ENCODE measurements around the gene FERMT1.

FERMT1 gene

DNA sequence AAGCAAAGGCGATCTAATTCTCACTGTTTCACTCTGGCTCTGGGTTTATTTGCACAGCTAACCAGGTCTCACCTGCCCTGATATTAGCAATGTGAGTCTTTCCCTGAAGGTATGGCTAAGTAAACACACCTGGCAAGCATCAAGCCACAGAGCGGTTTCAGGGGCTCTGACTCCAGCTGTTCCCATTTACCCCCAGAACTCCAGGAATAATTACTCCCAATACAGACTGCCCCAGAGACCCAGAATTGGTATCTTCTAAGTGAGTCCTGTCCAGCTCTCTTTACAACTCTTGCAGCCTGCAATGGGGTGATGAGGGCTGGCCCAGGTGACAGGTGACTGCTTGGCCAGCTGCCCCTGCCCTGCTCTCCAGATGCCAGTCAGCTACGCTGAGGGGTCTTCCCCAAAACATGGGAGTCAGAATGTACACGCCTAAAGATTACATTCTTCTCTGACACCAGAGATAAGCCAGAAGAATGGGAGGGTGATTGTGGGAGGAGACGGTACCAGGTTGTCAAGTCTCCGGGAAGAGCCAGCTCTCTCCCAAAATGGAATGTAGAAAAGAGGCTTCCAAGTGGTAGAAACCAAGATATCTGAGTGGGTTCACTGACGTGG is 64.0 kb downstream of the FERMT1 start:
- H3K4me2 ChIP-seq (ENCODE audit: insufficient read depth, low read length) = no peak overlapping the region
- no peaks in the 10 kb centered on the region for H3K36me3 ChIP-seq (ENCODE audit: insufficient read depth, low read length)
- H3K9me3 ChIP-seq (ENCODE audit: insufficient read depth, low read length, severe bottlenecking) = no peaks in the 10 kb centered on the region
- no peak for DNase-seq
- H3K4me1 ChIP-seq (ENCODE audit: insufficient read depth, low read length) = peaks cover 3% of the 10 kb centered on the region; the same call in 1 of the 2 replicates
- no peaks in the 10 kb centered on the region for H4K20me1 ChIP-seq (ENCODE audit: insufficient read depth, low read length)
- no peaks in the 10 kb centered on the region for H3K79me2 ChIP-seq (ENCODE audit: insufficient read depth, low read length)
- H3K9ac ChIP-seq (ENCODE audit: low read depth, low read length) = no peak overlapping the region
- no peak overlapping the region for H3K4me3 ChIP-seq (ENCODE audit: low read depth in 1 of 2, low read length in 2 of 2)
- no peaks in the 10 kb centered on the region for H3K27me3 ChIP-seq (ENCODE audit: insufficient read depth, low read length, poor library complexity)
- no peak overlapping the region for H2AFZ ChIP-seq (ENCODE audit: low read depth, low read length)
- ATAC-seq (ENCODE audit: insufficient read depth, low read depth) = no peak
- no peak overlapping the region for H3K27ac ChIP-seq (ENCODE audit: low read length)
- TF ChIP-seq CTCF (IDR thresholded peaks at IDR 0.05; ENCODE audit: borderline replicate concordance, extremely low read depth, low read length, poor library complexity, severe bottlenecking) (no peak), EZH2 (IDR thresholded peaks at IDR 0.05; ENCODE audit: borderline replicate concordance, low read depth, low read length, severe bottlenecking) (no peak)

- no peaks in the 10 kb centered on the region for H3K36me3 ChIP-seq (ENCODE audit: insufficient read depth, low read length)
- H3K4me2 ChIP-seq (ENCODE audit: insufficient read depth, low read length) = no peak overlapping the region
- no peak overlapping the region for H3K27ac ChIP-seq (ENCODE audit: low read length)
- no peak overlapping the region for H3K4me3 ChIP-seq (ENCODE audit: low read depth in 1 of 2, low read length in 2 of 2)
- no peak overlapping the region for H3K9ac ChIP-seq (ENCODE audit: low read depth, low read length)
- ATAC-seq (ENCODE audit: insufficient read depth, low read depth) (peak; percentile 62), DNase-seq (no peak)
- no peak for TF ChIP-seq CTCF (IDR thresholded peaks at IDR 0.05; ENCODE audit: borderline replicate concordance, extremely low read depth, low read length, poor library complexity, severe bottlenecking)
- no peak for TF ChIP-seq EZH2 (IDR thresholded peaks at IDR 0.05; ENCODE audit: borderline replicate concordance, low read depth, low read length, severe bottlenecking)
- H3K4me1 ChIP-seq (ENCODE audit: insufficient read depth, low read length) = peaks cover 3% of the 10 kb centered on the region; the same call in 1 of the 2 replicates
- no peaks in the 10 kb centered on the region for H4K20me1 ChIP-seq (ENCODE audit: insufficient read depth, low read length)
- H2AFZ ChIP-seq (ENCODE audit: low read depth, low read length) = no peak overlapping the region
- no peaks in the 10 kb centered on the region for H3K27me3 ChIP-seq (ENCODE audit: insufficient read depth, low read length, poor library complexity)
- no peaks in the 10 kb centered on the region for H3K79me2 ChIP-seq (ENCODE audit: insufficient read depth, low read length)
- H3K9me3 ChIP-seq (ENCODE audit: insufficient read depth, low read length, severe bottlenecking) = no peaks in the 10 kb centered on the region
These were observed 65.1 kb downstream of the FERMT1 start for GRCh38 chr20:6057691-6058090.

GRCh38 chr20:6057139-6057538 is 65.7 kb downstream of the FERMT1 start:
- Histone ChIP-seq H3K4me1 (ENCODE audit: insufficient read depth, low read length) (peaks cover 3% of the 10 kb centered on the region; the same call in 1 of the 2 replicates), H3K4me2 (ENCODE audit: insufficient read depth, low read length) (no peak overlapping the region), H3K36me3 (ENCODE audit: insufficient read depth, low read length) (no peaks in the 10 kb centered on the region), H4K20me1 (ENCODE audit: insufficient read depth, low read length) (no peaks in the 10 kb centered on the region), H2AFZ (ENCODE audit: low read depth, low read length) (no peak overlapping the region), H3K79me2 (ENCODE audit: insufficient read depth, low read length) (no peaks in the 10 kb centered on the region), H3K27ac (ENCODE audit: low read length) (no peak overlapping the region), H3K9me3 (ENCODE audit: insufficient read depth, low read length, severe bottlenecking) (no peaks in the 10 kb centered on the region), H3K4me3 (ENCODE audit: low read depth in 1 of 2, low read length in 2 of 2) (no peak overlapping the region), H3K27me3 (ENCODE audit: insufficient read depth, low read length, poor library complexity) (no peaks in the 10 kb centered on the region), H3K9ac (ENCODE audit: low read depth, low read length) (no peak overlapping the region)
- ATAC-seq (ENCODE audit: insufficient read depth, low read depth) = no peak
- TF ChIP-seq EZH2 (IDR thresholded peaks at IDR 0.05; ENCODE audit: borderline replicate concordance, low read depth, low read length, severe bottlenecking) = no peak
- TF ChIP-seq CTCF (IDR thresholded peaks at IDR 0.05; ENCODE audit: borderline replicate concordance, extremely low read depth, low read length, poor library complexity, severe bottlenecking) = no peak
- DNase-seq = no peak
